ENCODE data around the gene NUP43. TPM values are rescaled to one million over a fixed set of nuclear protein-coding genes. Genes with fewer than 3 reads are reported as not detected.
"Not testable (repeated sequence)": the region's sequence is repeated elsewhere in the genome, so short reads cannot be mapped to it uniquely, and the experiment has no call there.

Gene NUP43
- total and polyA plus RNA-seq, 2 experiments from 2014 or later = 16.1 to 58.0 TPM

- Histone ChIP-seq H3F3A (ENCODE audit: insufficient read depth) (peaks cover 4% of the 10 kb centered on the region; the same call in 1 of the 2 replicates), H3K27ac (no peak overlapping the region), H3K36me3 (ENCODE audit: low read depth) (peaks cover 7% of the 10 kb centered on the region; the same call in 1 of the 2 replicates), H3K79me2 (ENCODE audit: insufficient read depth) (peaks cover 100% of the 10 kb centered on the region), H3K9me3 (ENCODE audit: low read depth) (no peaks in the 10 kb centered on the region), H3K4me1 (ENCODE audit: insufficient read depth) (peaks cover 28% of the 10 kb centered on the region), H4K20me1 (ENCODE audit: insufficient read depth) (peaks cover 3% of the 10 kb centered on the region; the same call in 1 of the 2 replicates), H3K9ac (no peak overlapping the region), H2AFZ (no peak overlapping the region), H3K4me3 (no peak overlapping the region), H3K9me2 (ENCODE audit: insufficient read depth) (no peaks in the 10 kb centered on the region), H3K27me3 (replicated peaks; ENCODE audit: insufficient read depth) (no peaks in the 10 kb centered on the region), H3K4me2 (ENCODE audit: unreplicated experiment) (no peak overlapping the region)
- DNase-seq = no peak
- in situ Hi-C loops (cut with MboI) = no loop called here
- WGBS, 2 experiments (ENCODE audit: low coverage in 1 of 2, low lambda C conversion rate in 2 of 2, missing lambda C conversion rate in 2 of 2) = 86 to 87% methylated on average over 9 of the region's 9 CpGs
- TF ChIP-seq EZH2phosphoT487 (IDR thresholded peaks at IDR 0.05; ENCODE audit: insufficient read depth, low read depth) (no peak), EZH2 (IDR thresholded peaks at IDR 0.05; ENCODE audit: insufficient read depth, poor library complexity, severe bottlenecking) (no peak)
Observed at GRCh38 chr6:149755300-149756260, 9.3 kb upstream of the NUP43 start.

GRCh38 chr6:149754548-149754947, 8.2 kb upstream of the NUP43 start:
- Histone ChIP-seq H3K27ac (no peak overlapping the region), H3K27me3 (replicated peaks; ENCODE audit: insufficient read depth) (no peaks in the 10 kb centered on the region), H2AFZ (no peak overlapping the region), H3K9ac (no peak overlapping the region), H4K20me1 (ENCODE audit: insufficient read depth) (no peaks in the 10 kb centered on the region), H3K79me2 (ENCODE audit: insufficient read depth) (peaks cover 100% of the 10 kb centered on the region), H3K36me3 (ENCODE audit: low read depth) (no peaks in the 10 kb centered on the region), H3F3A (ENCODE audit: insufficient read depth) (peaks cover 9% of the 10 kb centered on the region; the same call in 1 of the 2 replicates), H3K4me3 (no peak overlapping the region), H3K9me2 (ENCODE audit: insufficient read depth) (no peaks in the 10 kb centered on the region), H3K4me2 (ENCODE audit: unreplicated experiment) (no peak overlapping the region), H3K4me1 (ENCODE audit: insufficient read depth) (peaks cover 28% of the 10 kb centered on the region), H3K9me3 (ENCODE audit: low read depth) (no peaks in the 10 kb centered on the region)
- TF ChIP-seq EZH2phosphoT487 (IDR thresholded peaks at IDR 0.05; ENCODE audit: insufficient read depth, low read depth) = no peak
- TF ChIP-seq EZH2 (IDR thresholded peaks at IDR 0.05; ENCODE audit: insufficient read depth, poor library complexity, severe bottlenecking) = no peak
- in situ Hi-C loops (cut with MboI) = no loop called here
- 85 to 86% methylated on average over 4 of the region's 4 CpGs for WGBS, 2 experiments (ENCODE audit: low coverage in 1 of 2, low lambda C conversion rate in 2 of 2, missing lambda C conversion rate in 2 of 2)
- DNase-seq = no peak

GRCh38 chr6:149753374-149753637, 7.0 kb upstream of the NUP43 start:
- 95 to 96% methylated on average over 3 of the region's 3 CpGs for WGBS, 2 experiments (ENCODE audit: low coverage in 1 of 2, low lambda C conversion rate in 2 of 2, missing lambda C conversion rate in 2 of 2)
- H3K27ac ChIP-seq; H4K20me1 ChIP-seq (ENCODE audit: insufficient read depth); H3F3A ChIP-seq (ENCODE audit: insufficient read depth); DNase-seq; H3K4me2 ChIP-seq (ENCODE audit: unreplicated experiment); in situ Hi-C loops (cut with MboI); H3K9me3 ChIP-seq (ENCODE audit: low read depth); H3K9me2 ChIP-seq (ENCODE audit: insufficient read depth); H3K9ac ChIP-seq; H2AFZ ChIP-seq; H3K27me3 ChIP-seq (replicated peaks; ENCODE audit: insufficient read depth); H3K36me3 ChIP-seq (ENCODE audit: low read depth); H3K4me3 ChIP-seq: not testable (repeated sequence)
- H3K4me1 ChIP-seq (ENCODE audit: insufficient read depth) = peaks cover 28% of the 10 kb centered on the region
- H3K79me2 ChIP-seq (ENCODE audit: insufficient read depth) = peaks cover 87% of the 10 kb centered on the region

GRCh38 chr6:149752600-149753373, 6.5 kb upstream of the NUP43 start:
- Histone ChIP-seq H3K9ac (no peak overlapping the region; the same call in 1 of the 2 replicates), H3K36me3 (ENCODE audit: low read depth) (no peaks in the 10 kb centered on the region), H3K27ac (peak overlapping the region; percentile 20; the same call in 1 of the 2 replicates), H3K9me3 (ENCODE audit: low read depth) (no peaks in the 10 kb centered on the region), H3K4me3 (peak overlapping the region; percentile 19; the same call in 1 of the 2 replicates), H3F3A (ENCODE audit: insufficient read depth) (peaks cover 9% of the 10 kb centered on the region; the same call in 1 of the 2 replicates), H3K27me3 (replicated peaks; ENCODE audit: insufficient read depth) (no peaks in the 10 kb centered on the region), H4K20me1 (ENCODE audit: insufficient read depth) (no peaks in the 10 kb centered on the region), H3K4me2 (ENCODE audit: unreplicated experiment) (peak overlapping the region; percentile 13), H3K9me2 (ENCODE audit: insufficient read depth) (no peaks in the 10 kb centered on the region), H3K79me2 (ENCODE audit: insufficient read depth) (peaks cover 82% of the 10 kb centered on the region), H2AFZ (no peak overlapping the region), H3K4me1 (ENCODE audit: insufficient read depth) (peaks cover 28% of the 10 kb centered on the region)
- 72 to 75% methylated on average over 4 of the region's 4 CpGs for WGBS, 2 experiments (ENCODE audit: low coverage in 1 of 2, low lambda C conversion rate in 2 of 2, missing lambda C conversion rate in 2 of 2)
- TF ChIP-seq EZH2phosphoT487 (IDR thresholded peaks at IDR 0.05; ENCODE audit: insufficient read depth, low read depth) (no peak), EZH2 (IDR thresholded peaks at IDR 0.05; ENCODE audit: insufficient read depth, poor library complexity, severe bottlenecking) (no peak)
- in situ Hi-C loops (cut with MboI) = no loop called here
- peak; percentile 30 for DNase-seq

GRCh38 chr6:149751920-149752319, 5.6 kb upstream of the NUP43 start:
- Histone ChIP-seq H3K4me3 (0 out of 2 replicates have a peak overlapping the region, but pooled peaks have one; percentile 85), H3K79me2 (ENCODE audit: insufficient read depth) (peaks cover 73% of the 10 kb centered on the region), H3K4me1 (ENCODE audit: insufficient read depth) (peaks cover 28% of the 10 kb centered on the region)
- H3K36me3 ChIP-seq (ENCODE audit: low read depth); H3K4me2 ChIP-seq (ENCODE audit: unreplicated experiment); H3K9ac ChIP-seq; DNase-seq; H3K9me3 ChIP-seq (ENCODE audit: low read depth); H3K27ac ChIP-seq; H2AFZ ChIP-seq; H3K9me2 ChIP-seq (ENCODE audit: insufficient read depth); H4K20me1 ChIP-seq (ENCODE audit: insufficient read depth); H3F3A ChIP-seq (ENCODE audit: insufficient read depth); in situ Hi-C loops (cut with MboI); H3K27me3 ChIP-seq (replicated peaks; ENCODE audit: insufficient read depth): not testable (repeated sequence)
- WGBS, 2 experiments (ENCODE audit: low coverage in 1 of 2, low lambda C conversion rate in 2 of 2, missing lambda C conversion rate in 2 of 2) = 96 to 98% methylated on average over 5 of the region's 5 CpGs

Measured in GM23248 (cell line).